Kidney capillary endothelial cell (primary cell): ENCODE data around the gene MYBPHL.

Experiments used
- DNase-seq: peaks from one replicate; pipeline ENCODE4 v3.0.0-alpha.2; 2018; ENCODE audit warnings: low spot score

MYBPHL gene

DNA sequence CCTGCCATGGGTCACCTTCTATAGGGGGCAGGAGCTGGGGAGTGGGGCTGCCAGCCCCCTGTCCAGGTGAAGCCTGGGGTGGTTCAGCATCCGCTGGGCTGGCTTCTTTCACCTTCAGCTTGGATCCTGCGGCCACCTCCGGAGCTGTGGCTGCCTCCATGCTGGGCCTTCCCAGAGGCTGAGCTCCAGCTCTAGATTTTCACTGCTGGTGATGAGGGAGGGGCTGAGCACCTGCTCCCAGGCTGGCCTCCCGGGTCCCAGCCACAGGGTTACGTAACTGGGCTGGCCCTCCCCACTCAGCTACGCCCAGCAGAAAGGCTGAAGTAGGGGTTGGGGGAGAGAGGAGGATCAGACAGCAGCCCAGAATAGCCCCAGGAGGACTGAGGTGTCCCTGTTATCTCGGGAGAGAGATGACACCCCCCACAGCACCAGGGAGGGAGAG lies at the start of gene MYBPHL:
Gene MYBPHL, minus strand, starts transcription at position 180 of the 442 bp plus-strand sequence. Its CDS starts 20 bp downstream, at position 160.
- no peak for DNase-seq

DNA sequence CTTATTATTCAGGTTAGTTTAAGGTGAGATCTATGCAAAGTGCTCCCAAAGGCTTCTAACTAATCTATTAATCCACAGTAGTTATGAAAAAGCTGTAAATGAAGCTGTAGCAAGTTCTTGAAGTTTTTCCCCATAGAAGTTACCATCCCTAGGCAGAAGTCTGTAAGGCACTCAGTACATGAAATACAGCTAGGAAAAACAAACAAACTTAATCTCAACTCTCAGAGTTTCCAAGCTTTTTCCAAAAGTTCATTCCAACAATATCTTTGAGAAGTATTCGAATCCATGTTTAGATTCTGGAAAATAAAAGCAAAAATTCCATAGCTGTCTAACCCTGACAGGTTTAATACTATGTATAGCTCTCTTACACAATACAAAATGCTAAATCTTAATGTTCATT lies 49.7 kb upstream of the MYBPHL start:
- no peak for DNase-seq

GRCh38 chr1:109354929-109355328 lies 48.1 kb upstream of the MYBPHL start:
- DNase-seq = no peak

- DNase-seq = no peak
These were observed 44.6 kb upstream of the MYBPHL start for GRCh38 chr1:109351457-109351856.

DNA sequence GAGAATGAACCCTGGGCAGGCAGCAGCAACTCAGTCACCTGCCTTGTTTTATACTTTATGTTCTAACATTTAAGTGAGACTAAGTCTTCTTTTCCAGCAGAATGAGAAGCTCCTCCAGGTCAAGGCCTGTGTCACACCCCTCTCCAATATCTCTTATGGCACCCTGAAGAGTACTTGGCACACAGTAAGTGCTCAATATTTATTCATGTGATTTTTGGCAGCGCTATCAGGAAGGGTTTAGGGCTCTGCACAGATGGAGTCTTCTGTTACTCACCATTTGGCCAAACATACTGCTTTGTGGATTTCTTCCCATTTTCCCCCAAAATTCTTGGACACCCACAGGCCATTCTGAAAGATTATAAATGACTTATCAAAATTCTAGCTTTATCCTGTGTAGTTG lies 43.8 kb upstream of the MYBPHL start:
- DNase-seq = no peak

GRCh38 chr1:109350182-109350581 lies 43.4 kb upstream of the MYBPHL start:
- no peak for DNase-seq

GRCh38 chr1:109347511-109347910 lies 40.7 kb upstream of the MYBPHL start:
- DNase-seq = no peak

GRCh38 chr1:109341944-109342930 lies 35.4 kb upstream of the MYBPHL start:
- DNase-seq = no peak

GRCh38 chr1:109338608-109339007 lies 31.8 kb upstream of the MYBPHL start:
- no peak for DNase-seq

DNA sequence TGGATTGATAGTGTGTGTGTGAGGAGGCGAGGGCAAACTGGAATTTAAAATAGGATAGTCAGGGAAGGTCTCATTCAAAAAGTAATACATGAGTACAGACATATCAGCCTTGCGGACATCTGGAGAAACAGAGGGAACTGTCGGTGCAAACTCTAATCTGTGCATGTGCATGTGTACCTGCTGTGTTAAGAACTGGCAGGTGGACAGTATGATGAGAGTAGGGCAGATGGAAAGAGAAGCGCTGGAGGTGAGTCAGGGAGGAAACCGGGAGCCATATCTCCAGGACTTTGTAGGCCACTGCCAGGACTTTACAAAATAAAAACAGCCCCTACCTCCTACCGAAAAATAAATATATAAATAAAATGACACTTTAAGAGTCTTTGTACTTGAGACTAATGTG lies 31.3 kb upstream of the MYBPHL start:
- DNase-seq = no peak

DNA sequence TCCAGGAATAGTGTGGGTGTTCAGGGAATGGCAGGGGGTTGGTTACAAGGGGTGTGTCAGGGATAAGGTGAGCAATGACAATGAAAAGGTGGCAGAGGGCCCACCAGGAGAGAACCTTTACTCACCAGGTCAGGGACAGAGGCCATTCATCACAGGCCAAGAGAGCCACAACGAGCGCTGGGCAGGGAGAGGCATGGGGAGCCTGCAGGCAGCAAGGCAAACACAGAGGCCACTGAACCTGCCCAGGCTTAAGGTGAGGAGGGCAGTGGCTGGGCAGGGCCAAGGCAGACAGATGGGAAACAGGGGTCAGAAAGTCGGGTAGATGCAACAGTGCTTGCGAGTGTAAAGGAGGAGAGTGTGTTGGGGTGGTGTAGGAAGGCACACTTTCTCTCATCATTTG lies 28.3 kb upstream of the MYBPHL start:
- DNase-seq = no peak

DNA sequence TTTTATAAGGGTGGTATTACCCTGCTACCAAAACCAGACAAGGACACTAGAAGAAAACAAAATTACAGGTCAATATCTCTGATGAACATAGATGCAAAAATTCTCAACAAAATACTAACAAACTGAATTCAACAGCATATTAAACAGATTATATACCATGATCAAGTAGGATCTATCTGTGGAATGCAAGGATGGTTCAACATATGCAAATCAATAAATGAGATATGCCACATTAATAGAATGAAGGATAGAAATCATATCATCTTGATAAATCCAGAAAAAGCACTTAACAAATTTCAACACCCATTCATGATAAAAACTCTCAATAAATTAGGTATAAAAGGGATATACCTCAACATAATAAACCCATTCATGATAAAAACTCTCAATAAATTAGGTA lies 24.3 kb upstream of the MYBPHL start:
- DNase-seq = no peak

DNA sequence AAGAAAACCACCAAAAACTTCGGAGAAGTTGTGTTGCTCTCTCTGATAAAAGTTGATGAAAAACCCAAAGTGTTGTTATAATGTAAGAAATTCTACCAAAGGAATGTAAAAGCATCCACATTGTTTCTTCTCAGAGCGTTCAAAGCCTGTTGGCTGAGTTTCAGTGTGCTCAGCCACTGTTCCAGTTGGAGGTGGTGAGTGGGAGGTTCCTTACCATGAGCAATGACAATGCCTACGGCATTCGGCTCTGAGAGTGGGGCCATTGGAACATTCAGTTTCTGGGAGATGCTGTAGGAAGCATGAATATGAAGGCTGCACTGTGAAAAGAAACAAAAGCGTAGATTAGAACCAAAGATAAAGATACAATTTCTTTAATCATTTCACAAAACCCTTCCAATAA lies 20.5 kb upstream of the MYBPHL start:
- DNase-seq = no peak

- no peak for DNase-seq
These were observed 16.2 kb upstream of the MYBPHL start for GRCh38 chr1:109322974-109323373.

DNA sequence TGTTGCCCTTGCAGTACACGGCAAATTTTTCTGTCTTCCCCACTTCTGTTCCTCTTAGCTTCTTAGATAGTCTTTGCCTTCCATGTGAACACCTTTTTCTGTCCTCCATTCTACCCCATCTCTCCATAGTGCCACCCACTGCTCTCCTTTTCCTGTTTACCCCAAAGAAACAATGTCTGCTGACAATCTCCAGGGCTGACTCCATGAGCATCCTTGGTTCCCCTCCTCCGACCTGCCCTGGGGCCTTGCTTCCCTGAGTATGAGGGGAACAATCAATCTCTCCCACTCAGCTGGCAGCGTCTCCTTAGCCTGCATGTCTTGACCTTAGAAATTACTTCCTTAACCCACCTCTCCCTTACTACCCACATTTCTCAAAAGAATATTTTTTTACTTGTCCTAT lies 12.3 kb upstream of the MYBPHL start:
- no peak for DNase-seq

GRCh38 chr1:109316506-109316905 lies 9.7 kb upstream of the MYBPHL start:
- no peak for DNase-seq

DNA sequence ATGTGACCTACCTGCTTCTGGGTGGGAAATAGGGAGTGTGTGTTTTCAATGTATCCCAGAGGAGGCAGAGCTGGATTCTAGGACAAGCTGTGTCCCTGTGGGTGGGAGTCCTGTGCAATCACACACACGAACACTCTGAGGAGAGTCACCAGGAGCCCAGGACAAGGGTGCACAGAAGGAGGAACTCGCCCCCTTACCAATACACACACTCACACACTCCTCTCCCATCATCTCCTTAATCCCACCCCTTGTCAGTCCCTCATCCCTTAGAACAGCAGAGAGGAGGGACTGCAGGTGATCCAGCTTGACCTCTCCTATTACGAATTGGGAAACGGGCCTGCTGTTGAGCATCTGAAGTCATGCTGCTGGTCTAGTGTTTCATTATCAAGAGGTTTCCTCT lies 8.5 kb upstream of the MYBPHL start:
- no peak for DNase-seq

GRCh38 chr1:109314795-109315194 lies 8.0 kb upstream of the MYBPHL start:
- no peak for DNase-seq

DNA sequence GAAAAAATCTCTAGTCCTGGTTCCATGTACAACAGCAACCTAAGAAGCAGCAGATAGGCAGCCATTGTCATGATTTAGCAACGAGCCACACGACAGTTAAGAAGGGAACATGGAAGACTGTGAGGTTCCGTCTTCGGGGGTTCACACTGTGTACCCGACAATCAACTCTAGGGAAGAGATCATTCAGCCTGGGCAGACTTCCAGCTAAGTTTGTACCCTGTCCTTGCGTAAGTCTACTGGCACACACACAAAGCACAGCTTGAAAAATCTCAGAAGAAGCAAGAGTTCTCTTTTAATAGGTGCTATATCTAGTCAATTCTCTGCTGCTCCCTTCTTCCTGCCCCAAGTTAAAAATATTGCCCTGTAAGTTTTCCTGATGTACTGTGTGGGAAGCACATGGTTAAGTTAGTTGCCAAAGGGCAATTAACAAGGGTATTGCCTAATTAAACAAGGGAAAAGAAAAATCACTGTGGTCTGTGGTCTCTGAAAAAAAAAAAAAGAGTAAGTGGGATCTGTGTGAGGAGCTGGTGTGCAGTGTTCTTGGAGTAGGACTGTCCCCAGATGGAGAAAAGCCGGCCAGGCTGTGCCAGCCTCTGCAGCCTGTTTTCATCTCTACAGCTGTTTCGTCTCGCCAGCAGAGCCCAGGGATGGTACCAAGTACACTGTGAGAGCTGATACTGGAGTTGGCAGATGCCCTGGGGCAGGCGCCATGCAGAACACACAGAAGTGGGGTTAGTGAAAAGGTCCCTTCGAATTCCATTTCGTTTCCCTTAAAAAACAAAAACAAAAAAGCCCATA lies 6.4 kb upstream of the MYBPHL start:
- DNase-seq = no peak

DNA sequence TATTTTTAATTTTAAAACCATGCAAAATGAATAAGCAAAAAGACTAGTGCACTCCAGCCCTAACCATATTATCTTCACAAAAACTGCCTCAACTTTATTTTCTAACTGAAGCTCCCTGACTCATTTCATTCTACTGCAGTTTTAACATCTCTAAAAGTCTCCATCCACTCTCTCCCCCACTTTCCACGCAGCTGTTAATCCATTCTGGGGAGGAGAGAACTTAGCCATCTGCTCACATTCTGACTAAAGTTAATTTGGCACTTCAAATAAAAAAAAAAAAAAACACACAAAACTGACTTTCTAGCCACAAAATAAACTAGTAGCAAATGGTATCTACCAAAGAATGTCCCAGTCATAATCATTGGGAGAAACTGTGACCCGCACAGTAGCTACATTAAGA lies 5.4 kb upstream of the MYBPHL start:
- no peak for DNase-seq

DNA sequence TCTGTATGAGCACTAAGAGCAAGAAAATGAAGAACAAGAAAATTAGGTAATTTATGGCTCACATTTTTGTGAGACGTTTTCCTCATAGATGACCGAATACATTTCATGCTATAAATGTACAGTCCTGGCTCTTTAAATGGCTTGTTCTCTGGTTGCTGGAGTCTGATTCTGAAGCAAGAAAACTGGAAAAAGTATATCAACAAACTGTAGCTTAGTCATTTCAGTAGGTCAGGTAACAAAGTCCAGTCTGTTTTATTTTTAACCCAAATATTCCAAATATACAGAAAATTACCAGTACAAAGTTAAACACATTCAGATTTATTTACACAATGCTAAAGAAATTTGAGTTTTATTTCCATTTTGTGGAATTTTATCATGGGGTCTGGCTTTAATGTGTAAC lies 2.5 kb upstream of the MYBPHL start:
- DNase-seq = no peak

DNA sequence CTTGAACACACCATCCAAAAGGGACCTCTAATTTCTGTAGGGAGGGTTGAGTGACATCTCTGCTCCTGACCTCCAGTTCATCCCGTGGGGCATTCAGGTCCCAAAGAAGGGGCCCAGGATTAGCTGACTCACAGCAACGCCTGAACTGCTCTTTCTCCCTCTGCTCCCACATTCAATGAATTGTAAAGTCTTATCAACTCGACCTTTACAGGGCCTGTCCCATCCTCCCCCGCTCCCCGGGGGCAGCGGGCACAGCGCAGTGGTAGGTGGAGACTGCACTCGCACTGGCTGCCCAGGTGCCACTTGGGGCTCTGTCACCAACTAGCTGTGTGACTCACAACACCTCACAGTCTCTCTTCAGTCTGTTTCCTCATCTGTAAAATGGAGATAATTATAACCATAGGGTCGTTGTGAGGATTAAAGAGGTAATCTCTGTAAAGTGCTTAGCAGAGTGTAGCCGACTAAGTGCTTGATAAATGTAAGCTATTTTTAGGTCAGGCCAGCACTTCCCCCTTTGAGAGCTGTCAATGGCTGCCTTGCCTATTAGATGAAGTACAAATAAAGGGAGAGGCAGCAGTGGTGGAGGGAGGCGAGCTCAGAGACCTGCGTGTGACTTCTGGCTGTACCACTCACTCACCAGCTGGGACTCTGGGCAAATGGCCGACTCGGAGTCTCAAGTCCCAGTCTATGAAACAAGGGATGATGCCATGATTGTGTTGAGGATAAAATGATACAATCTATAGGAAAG lies 637 bp upstream of the MYBPHL start:
- no peak for DNase-seq
